Activated naive CD8-positive, alpha-beta T cell treated with anti-CD3 and anti-CD28 coated beads, Interleukin-2, amount 50 U/mL, for 16 hours (primary cell): ENCODE results near the gene PPP3R1.

Source experiments
- DNase-seq: peaks from one replicate; pipeline ENCODE4 v3.0.0-alpha.2; 2020; ENCODE audit warnings: low read depth, low spot score

The PPP3R1 gene

GRCh38 chr2:68151037-68151436 lies 101.3 kb downstream of the PPP3R1 start:
- no peak for DNase-seq

- no peak for DNase-seq
These were observed 110.5 kb downstream of the PPP3R1 start for GRCh38 chr2:68141875-68142274.

GRCh38 chr2:68135448-68136320 lies 116.6 kb downstream of the PPP3R1 start:
- DNase-seq: no peak

- DNase-seq: no peak
These were observed 117.8 kb downstream of the PPP3R1 start for GRCh38 chr2:68134554-68134953.

- no peak for DNase-seq
These were observed 118.2 kb downstream of the PPP3R1 start for GRCh38 chr2:68134120-68134519.
